OCI-LY3 (cell line): ENCODE measurements around the gene THAP12.

Experiments used
- H2AFZ ChIP-seq: fragments of 200-600, 300-600 bp; shearing (Covaris generic); 2 replicates; pipeline ENCODE4 v1.6.0; 2014; ENCODE audit warnings: antibody characterized with exemption, low read depth, low read length
- H3K27ac ChIP-seq: fragments of 200-600, 300-600 bp; sonication (generic); 2 replicates; pipeline ENCODE4 v1.5.1; 2014; ENCODE audit warnings: mild to moderate bottlenecking, low read length, moderate library complexity, mixed read lengths
- H3K27me3 ChIP-seq: fragments of 200-600, 300-600 bp; sonication (generic); 2 replicates; pipeline ENCODE4 v1.6.1; 2014; ENCODE audit warnings: low read depth, low read length, mixed read lengths
- H3K36me3 ChIP-seq: fragments of 200-600, 300-600 bp; sonication (generic); replicated peaks from 2 replicates; pipeline ENCODE3; 2014; ENCODE audit warnings: low read depth, low read length, mixed read lengths
- H3K4me1 ChIP-seq: fragments of 300-600, 200-600 bp; sonication (generic); 2 replicates; pipeline ENCODE4 v1.6.1; 2014; ENCODE audit warnings: low read length, mixed read lengths
- H3K4me2 ChIP-seq: fragments of 200-600, 300-600 bp; sonication (generic); 2 replicates; pipeline ENCODE4 v1.6.1; 2014; ENCODE audit warnings: low read length, mixed read lengths
- H3K4me3 ChIP-seq: fragments of 300-600, 200-600 bp; sonication (generic); 2 replicates; pipeline ENCODE4 v1.5.1; 2014; ENCODE audit warnings: antibody characterized with exemption, mild to moderate bottlenecking, low read length, moderate library complexity
- H3K79me2 ChIP-seq: fragments of 300-600, 200-600 bp; shearing (Covaris generic); 2 replicates; pipeline ENCODE4 v1.6.1; 2014; ENCODE audit warnings: mild to moderate bottlenecking, low read length, mixed read lengths
- H3K9ac ChIP-seq: fragments of 300-600, 200-600 bp; shearing (Covaris generic); 2 replicates; pipeline ENCODE4 v1.6.0; 2014; ENCODE audit warnings: mild to moderate bottlenecking, low read length, moderate library complexity
- H3K9me3 ChIP-seq: fragments of 200-600, 300-600 bp; shearing (Covaris generic); 2 replicates; pipeline ENCODE4 v1.6.1; 2014; ENCODE audit warnings: low read length, mixed read lengths; ENCODE audit not compliant: insufficient read depth
- H4K20me1 ChIP-seq: fragments of 200-600, 300-600 bp; sonication (generic); 2 replicates; pipeline ENCODE4 v1.6.1; 2016; ENCODE audit warnings: low read length, mixed read lengths; ENCODE audit not compliant: insufficient read depth
- CTCF ChIP-seq: fragments of 200-600, 300-600 bp; sonication (generic); IDR thresholded peaks from 2 replicates; pipeline ENCODE4 v1.5.1; 2014; ENCODE audit warnings: antibody characterized with exemption, low read length, low read depth
- EZH2phosphoT487 ChIP-seq: fragments of 200-600 bp; shearing (Covaris generic); IDR thresholded peaks from 2 replicates; pipeline ENCODE4 v1.6.1; 2018; ENCODE audit warnings: antibody characterized with exemption, mixed run types, low read depth

The THAP12 gene

GRCh38 chr11:76307978-76308747 lies 72.8 kb downstream of the THAP12 start:
- no peak overlapping the region for H3K4me3 ChIP-seq
- no peaks in the 10 kb centered on the region for H3K4me1 ChIP-seq
- TF ChIP-seq EZH2phosphoT487 (no peak), CTCF (no peak)
- no peaks in the 10 kb centered on the region for H3K36me3 ChIP-seq
- H3K4me2 ChIP-seq = no peak overlapping the region
- H3K9ac ChIP-seq = no peak overlapping the region
- H3K79me2 ChIP-seq = no peaks in the 10 kb centered on the region
- no peaks in the 10 kb centered on the region for H3K9me3 ChIP-seq
- no peak overlapping the region for H2AFZ ChIP-seq
- no peaks in the 10 kb centered on the region for H4K20me1 ChIP-seq
- no peak overlapping the region for H3K27ac ChIP-seq
- H3K27me3 ChIP-seq = peaks cover 32% of the 10 kb centered on the region

DNA sequence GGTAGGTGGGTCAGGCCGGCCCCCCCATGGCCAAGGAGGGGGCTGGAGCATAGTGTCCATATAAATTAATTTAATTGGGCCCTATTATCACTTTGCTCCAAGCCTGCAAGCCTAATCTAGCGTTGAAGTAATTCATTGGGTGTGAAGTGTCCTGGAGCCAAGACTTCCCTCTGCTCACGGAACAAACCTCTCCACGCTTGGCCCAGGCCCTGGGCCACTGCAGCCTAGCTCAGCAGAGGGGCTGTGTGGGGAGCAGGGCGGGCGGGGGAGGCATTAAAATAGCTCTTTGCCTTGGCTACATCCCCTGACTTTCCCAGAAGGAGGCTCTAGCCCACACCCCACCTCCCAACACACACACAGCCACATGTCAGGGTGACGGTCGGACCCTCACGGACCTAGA lies 73.5 kb downstream of the THAP12 start:
- H4K20me1 ChIP-seq = no peaks in the 10 kb centered on the region
- H3K4me1 ChIP-seq = no peaks in the 10 kb centered on the region
- H3K36me3 ChIP-seq = no peaks in the 10 kb centered on the region
- peaks cover 37% of the 10 kb centered on the region for H3K27me3 ChIP-seq
- H3K9me3 ChIP-seq = no peaks in the 10 kb centered on the region
- H2AFZ ChIP-seq = no peak overlapping the region
- H3K9ac ChIP-seq = no peak overlapping the region
- TF ChIP-seq EZH2phosphoT487 (no peak), CTCF (no peak)
- H3K27ac ChIP-seq = no peak overlapping the region
- H3K4me2 ChIP-seq = no peak overlapping the region
- H3K79me2 ChIP-seq = no peaks in the 10 kb centered on the region
- H3K4me3 ChIP-seq = no peak overlapping the region

DNA sequence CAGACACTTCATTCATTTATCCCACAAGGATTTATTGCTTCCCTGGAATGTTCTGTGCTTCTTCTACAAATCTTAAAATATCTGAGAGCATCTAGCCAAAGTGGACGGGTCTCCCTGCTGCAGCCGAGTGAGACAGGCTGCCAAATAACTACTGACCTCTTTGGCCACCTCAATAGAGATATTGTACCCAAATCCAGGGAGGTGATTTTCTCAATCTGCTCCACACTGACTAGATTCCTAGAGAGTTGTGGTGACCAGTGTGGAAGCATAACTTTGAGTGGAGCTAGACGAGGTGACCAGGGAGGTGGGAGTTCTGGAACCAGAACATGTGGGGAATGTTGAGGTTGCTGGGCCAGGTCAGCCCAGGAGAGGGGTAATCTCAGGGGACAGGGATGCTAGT lies 77.5 kb downstream of the THAP12 start:
- no peak for TF ChIP-seq EZH2phosphoT487
- TF ChIP-seq CTCF = no peak
- no peak overlapping the region for H2AFZ ChIP-seq
- H3K4me2 ChIP-seq = no peak overlapping the region
- no peak overlapping the region for H3K27ac ChIP-seq
- no peaks in the 10 kb centered on the region for H3K36me3 ChIP-seq
- H3K9me3 ChIP-seq = no peaks in the 10 kb centered on the region
- no peaks in the 10 kb centered on the region for H3K79me2 ChIP-seq
- H4K20me1 ChIP-seq = no peaks in the 10 kb centered on the region
- H3K4me1 ChIP-seq = no peaks in the 10 kb centered on the region
- H3K9ac ChIP-seq = no peak overlapping the region
- no peak overlapping the region for H3K4me3 ChIP-seq
- peaks cover 32% of the 10 kb centered on the region for H3K27me3 ChIP-seq

- Histone ChIP-seq H3K9ac (no peak overlapping the region), H3K9me3 (no peaks in the 10 kb centered on the region), H3K79me2 (no peaks in the 10 kb centered on the region), H3K36me3 (no peaks in the 10 kb centered on the region), H3K4me3 (no peak overlapping the region), H3K27ac (no peak overlapping the region), H3K27me3 (peaks cover 35% of the 10 kb centered on the region), H4K20me1 (no peaks in the 10 kb centered on the region), H3K4me2 (no peak overlapping the region), H3K4me1 (no peaks in the 10 kb centered on the region), H2AFZ (no peak overlapping the region)
- no peak for TF ChIP-seq EZH2phosphoT487
- TF ChIP-seq CTCF = no peak
Measured at GRCh38 chr11:76302996-76303395, 77.9 kb downstream of the THAP12 start.
